ENCODE measurements around the gene TMEM140.
"Not testable (repeated sequence)": the region's sequence is repeated elsewhere in the genome, so short reads cannot be mapped to it uniquely, and the experiment has no call there.

Gene TMEM140

DNA sequence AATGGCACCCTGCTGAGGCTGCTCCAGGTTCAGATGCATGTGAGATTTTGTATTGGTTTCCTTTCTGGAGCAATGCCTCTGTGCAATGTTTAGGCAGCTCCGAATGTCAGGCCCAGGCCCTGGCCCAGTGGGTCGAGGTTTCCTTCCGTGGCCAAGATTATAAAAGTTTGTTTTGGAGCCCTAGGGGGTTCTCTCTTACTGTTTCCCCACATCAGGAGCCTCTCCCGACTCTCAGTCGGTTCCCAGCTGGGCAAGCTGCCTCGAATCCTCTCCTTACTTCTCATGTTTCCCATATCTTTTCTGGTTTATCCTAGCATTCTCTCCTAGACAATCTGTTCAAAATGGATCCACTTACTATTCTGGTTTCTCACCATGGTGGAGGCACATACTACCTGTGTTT lies 11.0 kb downstream of the TMEM140 start:
- no peak for DNase-seq (ENCODE audit: low read depth)

DNA sequence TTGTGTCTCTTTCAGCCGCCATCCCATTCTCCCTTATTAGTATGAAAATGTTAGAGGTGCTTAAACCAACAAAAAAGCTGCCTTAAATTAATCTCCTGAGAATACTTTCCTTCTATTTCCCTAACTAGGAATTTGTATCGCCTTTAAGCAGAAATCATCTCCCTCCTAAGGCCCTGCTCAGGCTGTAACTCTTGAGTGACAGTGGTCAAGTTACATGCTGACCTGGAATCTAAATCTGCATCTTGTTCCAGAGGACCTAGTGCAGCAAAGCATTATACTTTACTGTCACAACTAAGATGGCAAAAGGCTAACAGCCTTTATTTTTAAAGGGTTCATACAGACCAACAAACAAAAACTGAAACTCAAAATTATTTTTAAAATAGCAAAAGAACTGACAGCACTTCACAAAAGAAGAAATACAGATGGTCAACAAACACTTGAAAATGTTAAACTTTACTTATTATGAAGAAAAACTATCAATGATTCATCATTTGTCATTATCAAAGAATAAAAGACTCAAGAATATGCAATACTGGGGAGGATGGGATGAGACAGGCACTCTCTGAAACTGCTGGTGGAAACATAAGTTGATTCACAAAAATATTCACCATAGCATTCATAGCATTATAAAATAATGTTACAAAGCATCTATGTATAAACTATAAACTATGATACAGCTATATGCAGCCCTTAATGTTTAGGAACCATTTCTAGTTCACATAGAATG lies 11.7 kb downstream of the TMEM140 start:
- DNase-seq (ENCODE audit: low read depth): no peak

DNA sequence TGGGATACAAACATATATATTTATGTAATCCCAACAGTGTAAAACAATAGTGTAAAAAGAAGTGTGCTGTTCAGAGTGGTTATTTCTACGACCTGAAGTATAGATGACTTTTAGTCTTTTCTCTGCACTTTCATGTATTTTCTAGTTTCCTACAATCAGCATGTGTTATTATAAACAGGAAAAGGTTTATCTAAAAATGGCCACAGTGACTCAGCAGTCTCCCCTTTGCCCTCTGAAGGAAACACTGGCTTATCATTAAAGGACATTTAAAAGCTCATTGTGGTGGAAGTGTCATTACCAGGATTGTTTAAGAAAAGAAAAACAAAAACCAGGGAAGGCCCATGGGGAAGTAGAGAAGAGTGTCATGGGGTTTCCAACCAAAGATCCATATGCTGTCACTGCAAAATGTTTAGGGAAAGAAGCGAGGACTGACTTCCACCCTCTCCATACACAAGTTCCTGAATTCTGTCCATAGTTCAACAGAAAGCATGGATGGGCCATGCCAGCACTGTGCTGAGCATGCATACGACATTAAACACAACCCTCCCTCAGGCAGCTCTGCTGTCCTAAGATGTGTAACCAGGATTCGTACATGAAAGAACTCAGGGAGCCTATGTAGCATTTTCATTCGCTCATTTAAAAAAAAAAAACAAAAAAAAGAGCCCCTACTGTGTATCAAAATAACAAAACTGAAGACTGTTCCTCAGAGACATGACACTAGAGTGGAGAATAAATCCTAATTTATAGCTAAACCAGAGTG lies 12.4 kb downstream of the TMEM140 start:
- no peak for DNase-seq (ENCODE audit: low read depth)

DNA sequence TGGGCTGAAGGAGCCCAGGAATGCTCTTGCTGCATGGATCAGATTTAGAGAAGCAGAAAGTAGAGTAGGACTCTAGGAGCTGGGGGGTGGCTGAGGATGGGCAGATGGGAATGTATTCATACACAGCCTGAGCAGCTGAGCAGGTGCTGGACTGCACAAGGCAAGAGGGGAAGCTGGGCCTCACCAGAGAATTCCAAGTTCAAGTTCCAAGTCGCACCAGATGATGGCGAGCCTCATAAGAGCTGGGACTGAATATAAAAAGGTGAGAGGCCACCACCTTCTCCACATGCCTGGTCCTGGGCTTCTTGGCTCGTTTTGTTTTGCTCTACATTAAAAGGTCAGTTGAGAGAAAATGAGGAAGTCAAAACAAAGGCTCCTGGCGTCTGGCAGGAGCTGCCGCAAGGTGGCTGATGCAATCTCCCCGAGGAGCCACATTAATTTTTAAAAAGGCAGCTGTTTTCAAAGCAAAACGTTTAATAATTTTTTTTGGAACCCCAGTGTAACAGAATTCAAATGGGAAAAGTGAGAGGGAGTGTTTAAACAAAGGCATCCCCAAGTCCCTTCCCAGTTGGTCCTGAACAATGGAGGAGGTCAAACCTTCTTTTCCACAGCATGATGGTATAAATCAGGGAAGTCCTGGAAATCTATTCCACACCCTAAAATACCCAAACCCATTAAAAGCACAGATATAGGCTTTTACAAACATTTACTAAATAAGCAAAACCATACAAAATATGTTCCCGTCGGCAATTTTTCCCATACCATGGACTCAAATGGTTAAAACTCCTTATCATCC lies 13.2 kb downstream of the TMEM140 start:
- no peak for DNase-seq (ENCODE audit: low read depth)

DNA sequence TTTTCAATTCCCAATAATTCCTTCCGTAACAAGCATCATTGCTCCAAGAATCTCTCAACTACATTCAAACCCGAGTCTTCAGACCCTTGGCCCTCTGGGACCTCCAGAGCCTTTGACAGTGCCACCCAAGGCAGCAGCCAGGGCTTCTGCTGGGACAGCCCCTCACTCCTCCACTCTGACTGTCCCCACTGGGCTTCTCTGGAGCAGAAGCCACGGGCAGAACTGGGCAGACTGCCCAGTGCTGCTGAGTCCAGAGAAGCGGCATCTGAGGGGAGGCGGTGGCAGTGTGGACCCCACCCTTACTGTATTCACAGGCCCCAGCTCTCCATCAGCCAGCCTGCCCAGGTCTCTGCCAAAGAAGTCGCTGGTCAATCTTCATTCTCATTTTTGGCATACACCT lies 13.8 kb downstream of the TMEM140 start:
- no peak for DNase-seq (ENCODE audit: low read depth)

DNA sequence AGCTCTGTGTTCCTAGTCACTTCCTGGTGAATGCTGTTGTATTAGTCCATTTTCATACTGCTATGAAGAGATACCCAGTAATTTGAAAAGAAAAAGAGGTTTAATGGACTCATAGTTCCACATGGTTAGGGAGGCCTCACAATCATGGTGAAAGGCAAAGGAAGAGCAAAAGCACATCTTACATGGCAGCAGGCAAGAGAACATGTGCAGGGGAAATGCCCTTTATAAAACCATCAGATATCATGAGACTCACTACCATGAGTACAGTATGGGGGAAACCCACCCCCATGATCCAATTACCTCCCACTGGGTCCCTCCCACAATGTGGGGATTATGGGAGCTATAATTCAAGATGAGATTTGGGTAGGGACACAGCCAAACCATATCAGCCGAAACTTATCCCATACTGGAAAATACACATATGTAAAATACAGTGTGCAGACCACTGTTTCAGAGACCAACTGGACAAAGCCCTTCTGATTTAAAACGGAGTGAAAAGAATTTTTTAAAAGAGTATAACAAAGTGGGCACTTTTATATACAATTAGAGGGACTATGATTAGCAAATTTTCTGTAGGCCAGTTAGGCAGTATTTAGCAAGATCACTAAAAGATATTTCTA lies 14.6 kb downstream of the TMEM140 start:
- DNase-seq (ENCODE audit: low read depth): no peak

DNA sequence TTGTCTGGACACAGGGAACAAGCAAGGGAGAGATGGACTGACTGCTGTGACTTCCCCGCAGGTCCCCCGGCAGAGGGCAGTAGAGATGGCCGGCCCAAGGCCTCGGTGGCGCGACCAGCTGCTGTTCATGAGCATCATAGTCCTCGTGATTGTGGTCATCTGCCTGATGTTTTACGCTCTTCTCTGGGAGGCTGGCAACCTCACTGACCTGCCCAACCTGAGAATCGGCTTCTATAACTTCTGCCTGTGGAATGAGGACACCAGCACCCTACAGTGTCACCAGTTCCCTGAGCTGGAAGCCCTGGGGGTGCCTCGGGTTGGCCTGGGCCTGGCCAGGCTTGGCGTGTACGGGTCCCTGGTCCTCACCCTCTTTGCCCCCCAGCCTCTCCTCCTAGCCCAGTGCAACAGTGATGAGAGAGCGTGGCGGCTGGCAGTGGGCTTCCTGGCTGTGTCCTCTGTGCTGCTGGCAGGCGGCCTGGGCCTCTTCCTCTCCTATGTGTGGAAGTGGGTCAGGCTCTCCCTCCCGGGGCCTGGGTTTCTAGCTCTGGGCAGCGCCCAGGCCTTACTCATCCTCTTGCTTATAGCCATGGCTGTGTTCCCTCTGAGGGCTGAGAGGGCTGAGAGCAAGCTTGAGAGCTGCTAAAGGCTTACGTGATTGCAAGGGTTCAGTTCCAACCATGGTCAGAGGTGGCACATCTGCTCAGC lies 16.6 kb downstream of the TMEM140 start:
- no peak for DNase-seq (ENCODE audit: low read depth)

DNA sequence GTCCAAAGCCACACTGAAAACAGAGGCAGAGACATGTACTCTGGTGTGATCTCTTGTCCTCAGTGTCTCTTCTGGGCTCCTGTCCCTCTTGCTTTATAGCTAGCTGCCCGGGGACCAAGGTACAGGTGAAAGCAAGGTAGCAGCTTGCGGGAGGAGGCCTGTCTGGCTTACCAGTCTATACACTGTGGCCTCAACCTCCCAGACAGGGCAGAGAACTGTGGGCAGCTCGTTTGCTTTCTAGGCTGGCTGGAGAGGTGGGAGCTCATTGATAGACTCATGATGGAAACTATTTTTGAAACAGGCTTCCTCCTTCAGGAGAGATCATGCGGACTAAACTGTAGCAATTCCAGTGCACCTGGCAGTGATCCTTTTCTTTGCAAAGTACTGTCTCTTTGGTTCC lies 18.0 kb downstream of the TMEM140 start:
- no peak for DNase-seq (ENCODE audit: low read depth)

DNA sequence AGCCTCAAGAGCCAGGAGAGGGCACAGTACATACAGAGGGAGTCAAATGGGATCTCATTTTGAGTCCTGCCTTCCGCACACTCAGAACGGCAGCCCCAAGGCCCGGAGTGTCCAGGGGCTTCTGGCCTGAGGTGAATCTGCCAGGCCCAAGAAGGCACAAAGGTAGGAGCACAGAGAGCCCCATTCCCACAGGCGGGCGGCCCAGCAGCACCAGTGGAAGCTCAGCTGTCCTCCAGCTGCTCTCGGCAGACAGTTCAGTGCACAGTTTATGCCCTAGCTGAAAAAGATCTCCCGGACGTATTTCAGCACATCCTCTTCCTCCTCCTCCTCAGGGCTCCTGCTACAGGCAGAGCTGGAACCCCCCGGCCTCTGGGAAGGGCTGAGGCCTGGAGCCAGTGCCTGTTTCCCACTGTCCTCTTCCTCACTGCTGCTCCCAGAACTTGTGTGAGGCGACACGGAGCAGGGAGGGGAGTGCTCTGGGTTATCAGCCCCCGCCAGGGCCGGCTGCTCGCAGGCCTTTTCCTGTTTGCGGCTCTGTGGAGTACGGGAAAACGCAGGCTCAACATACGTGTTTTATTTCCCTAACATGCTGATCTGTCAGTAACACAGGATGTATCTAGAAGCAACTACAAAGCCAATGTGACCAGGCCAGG lies 18.6 kb downstream of the TMEM140 start:
- DNase-seq (ENCODE audit: low read depth): no peak

DNA sequence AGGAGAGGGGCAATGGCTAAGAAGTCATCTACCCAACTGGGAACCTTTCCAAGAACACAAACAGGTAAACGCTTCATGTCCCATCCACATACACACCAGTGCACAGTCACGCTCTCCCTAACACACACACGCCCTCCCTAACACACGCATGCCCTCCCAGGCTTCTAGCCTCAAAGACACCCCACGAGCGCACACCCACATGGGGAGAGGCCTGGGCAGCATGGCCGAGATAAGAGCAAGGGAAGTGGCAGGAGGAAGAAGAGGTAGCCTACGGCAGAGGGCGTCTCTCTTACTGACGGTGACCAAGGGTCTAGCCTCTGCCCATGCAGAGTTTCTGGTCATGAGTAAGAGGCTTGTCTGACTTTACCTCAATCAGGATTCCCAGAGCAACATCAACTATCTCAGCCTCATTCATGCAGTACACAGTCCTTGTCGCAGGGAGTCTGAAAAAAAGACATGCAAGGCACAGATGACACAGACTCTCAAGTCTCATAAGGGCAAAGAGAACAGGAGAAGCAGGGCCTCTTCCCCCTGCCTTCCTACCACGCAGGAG lies 19.6 kb downstream of the TMEM140 start:
- DNase-seq (ENCODE audit: low read depth): no peak

DNA sequence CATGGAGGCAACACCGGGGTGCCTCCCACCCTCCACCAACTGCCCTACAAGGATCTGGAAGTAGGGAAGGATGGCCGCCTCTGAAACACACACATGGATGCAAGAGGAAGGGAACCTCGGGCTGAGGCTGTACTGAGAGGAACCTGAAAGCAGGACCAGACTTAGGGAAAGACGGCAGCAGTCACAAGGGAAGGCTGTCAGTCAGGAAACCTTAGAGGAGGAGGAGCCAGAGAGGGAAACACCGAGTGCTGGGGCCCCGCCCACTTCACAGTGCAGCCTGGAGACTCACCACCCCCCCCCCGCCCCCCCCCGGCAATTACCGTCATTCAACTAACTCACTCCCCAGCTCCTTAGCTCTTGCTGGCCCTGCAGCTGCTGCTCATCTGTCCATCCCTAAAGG lies 20.1 kb downstream of the TMEM140 start:
- no peak for DNase-seq (ENCODE audit: low read depth)

DNA sequence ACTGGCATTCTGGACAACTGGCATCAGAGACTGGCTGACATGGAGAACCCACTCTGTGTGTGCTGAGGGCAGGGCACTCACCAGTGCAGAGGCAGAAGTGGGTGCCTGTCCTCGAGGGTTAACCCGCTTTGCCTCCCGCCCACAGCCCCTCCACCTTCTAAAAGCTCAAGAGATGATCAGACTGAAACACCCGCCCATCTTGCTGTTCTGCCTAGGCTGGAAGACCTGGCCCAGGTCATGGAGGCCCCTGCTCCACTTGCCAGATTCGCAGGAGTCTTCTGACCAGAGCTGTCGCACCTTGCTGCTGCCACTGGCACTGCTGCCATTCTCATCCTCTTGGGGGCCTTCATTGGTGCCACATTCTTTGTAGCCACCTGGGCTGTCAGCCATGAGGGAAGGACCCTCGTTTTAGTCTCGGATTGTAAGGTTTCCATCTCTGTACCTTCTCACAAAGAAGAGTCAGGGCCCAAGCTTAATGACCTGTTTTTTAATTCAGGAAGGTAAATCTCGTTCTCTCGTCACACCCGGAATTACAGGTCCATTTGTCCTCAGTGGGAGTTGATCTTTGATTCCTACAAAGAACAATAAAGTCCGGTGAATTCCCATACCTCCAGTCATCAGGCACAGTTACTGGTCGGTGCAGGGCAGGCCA lies 20.7 kb downstream of the TMEM140 start:
- DNase-seq (ENCODE audit: low read depth): no peak

DNA sequence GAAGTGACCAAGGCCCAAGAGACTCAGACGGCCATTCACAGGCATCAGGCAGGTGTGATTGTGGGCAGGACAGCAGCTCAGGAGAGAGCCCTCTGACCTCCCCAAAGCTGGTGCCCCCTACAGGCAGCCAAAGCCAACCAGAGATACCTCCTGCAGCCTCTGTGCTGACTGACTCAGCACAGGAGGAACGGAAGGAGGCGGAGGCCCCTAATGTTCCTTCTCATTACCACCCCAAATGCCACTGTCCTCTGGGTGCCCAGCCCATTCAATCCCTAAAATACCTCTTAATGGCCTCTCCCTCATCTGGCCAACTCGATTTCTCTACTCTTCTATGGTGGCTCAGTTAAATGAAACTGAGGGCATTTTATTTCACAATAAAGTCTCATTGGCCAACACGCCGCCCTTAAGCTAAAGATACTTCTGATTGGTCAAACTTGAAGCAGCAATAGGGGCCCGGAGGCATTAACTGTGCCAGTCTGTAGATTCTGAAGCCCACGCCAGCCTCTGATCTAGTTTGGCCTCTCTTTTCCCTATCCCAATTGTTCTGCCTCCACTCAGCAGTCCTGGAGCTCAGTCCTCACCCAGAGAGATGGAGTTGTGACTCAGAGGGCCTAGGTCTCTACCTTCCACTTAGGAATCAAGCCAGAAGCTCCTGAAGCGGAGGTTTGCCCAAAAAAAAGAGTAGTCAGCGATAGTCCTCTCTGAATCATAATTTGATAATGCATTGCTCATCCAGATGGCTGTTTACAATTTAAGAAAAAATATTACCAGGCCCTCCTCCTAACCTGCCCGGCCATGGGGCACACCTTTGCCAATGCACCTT lies 21.5 kb downstream of the TMEM140 start:
- DNase-seq (ENCODE audit: low read depth): peak; percentile 45

DNA sequence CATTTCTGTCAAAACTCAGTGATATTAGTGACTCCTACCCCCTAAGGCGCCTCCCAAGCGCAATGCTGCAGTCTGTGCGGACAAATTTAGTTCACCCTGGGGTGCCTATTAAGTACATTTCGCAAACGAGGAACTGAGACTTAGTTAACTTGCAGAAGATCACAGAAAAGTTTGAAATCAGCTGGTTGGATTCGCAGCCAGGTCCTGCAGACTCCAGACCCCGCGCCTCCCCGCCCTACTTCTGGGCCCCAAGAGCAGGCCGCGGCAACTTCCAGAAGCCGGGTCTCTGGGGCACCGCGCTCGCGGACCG lies 22.0 kb downstream of the TMEM140 start:
- no peak for DNase-seq (ENCODE audit: low read depth)

DNA sequence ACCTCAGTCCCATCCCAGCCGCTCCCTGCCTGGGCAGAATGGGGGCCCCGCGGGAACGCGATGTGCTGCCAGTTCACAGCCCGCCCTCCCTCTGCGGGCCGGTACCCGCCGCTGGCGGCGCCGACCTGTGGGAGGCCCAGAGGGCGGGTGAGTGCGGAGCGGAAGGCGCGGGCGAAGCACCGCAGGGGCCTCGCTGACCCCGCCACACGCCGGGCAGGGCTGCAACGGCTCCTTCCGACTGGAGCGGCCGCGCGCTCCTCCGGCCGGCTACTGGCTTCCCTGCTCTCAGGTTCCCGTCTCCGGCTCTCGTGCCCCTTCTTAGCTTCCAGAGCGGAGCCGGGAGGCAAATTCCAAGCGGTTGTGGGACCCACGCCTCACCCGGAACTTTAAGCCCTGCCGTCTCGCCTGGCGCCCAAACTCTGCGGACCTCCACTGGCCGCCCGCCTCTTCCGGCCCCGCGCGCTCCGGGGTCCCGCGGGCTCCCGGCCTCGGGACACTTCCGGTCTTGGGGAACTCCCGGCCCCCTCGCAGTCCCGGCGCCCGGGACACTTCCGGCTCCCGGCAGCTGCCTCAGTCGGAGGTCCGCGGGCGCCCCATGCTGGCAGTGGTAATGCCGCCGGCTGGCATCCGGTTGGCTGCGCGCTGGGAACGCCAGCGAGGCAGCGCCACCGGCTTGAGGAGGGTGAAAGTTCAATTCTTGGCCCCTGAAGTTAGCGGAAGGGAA lies 22.6 kb downstream of the TMEM140 start, which contains the start of gene CYREN:
Gene CYREN (minus strand): TSS at position 434 of the 724 bp plus-strand sequence. CDS start 1,785 bp downstream, outside the sequence.
- peak; percentile 92 for DNase-seq (ENCODE audit: low read depth)

DNA sequence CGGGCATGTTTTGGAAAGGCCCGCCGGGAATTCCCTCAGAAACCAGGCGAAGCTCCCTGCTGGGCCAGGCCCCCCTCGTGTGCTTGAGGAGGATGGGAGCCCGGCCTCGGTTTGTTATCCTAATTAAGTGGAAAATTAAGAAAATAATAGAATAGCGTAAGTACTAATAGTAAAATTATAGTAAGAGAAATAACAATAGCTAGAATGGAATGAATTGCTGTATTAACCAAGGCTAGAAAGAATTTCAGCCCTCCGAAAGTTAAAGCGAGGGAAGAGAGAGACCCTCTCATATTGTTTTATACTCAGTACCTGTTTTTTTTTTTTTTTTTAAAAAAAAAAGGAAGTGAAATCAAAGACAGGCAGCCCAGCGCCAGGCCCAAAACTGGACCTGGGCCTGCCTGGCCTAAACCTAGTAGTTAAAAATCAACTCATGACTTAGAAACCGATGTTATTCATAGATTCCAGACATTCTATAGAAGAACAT lies 23.2 kb downstream of the TMEM140 start:
- not testable (repeated sequence) for DNase-seq (ENCODE audit: low read depth)

DNA sequence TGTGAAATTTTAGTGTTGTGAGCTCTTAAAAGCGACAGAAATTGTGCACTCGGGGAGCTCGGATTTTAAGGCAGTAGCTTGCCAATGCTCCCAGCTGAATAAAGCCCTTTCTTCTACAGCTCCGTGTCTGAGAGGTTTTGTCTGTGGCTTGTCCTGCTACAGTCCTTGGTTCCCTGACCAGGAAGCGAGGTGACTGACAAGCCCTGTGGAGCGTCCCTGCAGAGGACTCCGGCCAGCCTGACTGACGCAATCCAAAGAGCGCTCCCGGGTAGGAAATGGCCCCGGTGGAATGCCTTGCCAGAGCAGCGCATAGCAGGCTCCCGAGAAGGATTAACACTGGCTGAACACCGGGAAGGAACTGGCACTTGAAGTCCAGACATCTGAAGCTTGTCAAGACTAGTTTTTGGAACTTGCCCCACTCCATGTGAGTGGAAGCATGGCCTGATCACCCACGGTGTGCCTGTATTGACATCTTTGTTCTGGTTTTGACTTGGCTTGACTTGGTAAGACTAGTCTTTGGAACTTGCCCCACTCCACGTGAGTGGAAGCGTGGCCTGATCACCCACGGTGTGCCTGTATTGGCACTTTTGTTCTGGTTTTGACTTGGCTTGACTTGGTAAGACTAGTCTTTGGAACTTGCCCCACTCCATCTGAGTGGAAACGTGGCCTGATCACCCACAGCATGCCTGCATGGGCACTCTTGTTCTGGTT lies 23.9 kb downstream of the TMEM140 start:
- not testable (repeated sequence) for DNase-seq (ENCODE audit: low read depth)

DNA sequence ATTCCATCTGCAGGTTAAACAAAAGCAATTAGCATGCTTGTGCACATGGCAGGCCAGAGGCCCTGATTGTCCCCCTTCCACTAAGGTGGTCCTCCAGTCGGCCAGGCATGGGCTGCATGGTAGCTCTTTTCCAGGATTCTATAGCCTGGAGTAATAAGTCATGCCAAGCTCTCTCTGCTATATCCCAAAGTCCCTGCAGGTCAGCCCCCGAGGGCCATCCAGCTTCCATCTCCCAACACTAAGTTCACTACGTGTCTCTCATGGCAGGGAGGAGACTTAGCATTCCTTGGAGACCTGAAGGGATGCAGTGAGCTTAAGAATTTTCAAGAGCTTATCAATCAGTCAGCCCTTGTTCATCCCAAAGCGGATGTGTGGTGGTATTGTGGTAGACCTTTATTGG lies 26.0 kb downstream of the TMEM140 start:
- DNase-seq (ENCODE audit: low read depth): not testable (repeated sequence)

Data from stimulated activated CD8-positive, alpha-beta memory T cell treated with anti-CD3 and anti-CD28 coated beads, Interleukin-4, amount 100 ng/mL, for 24 hours (primary cell).